Body of pancreas (tissue), 4 donors: ENCODE results near the gene CPT2.

Experiments used
- POLR2A ChIP-seq, 3 donors: fragments of 450-650 bp; IDR thresholded peaks; one replicate each; pipeline ENCODE4 v1.6.1; 2016; ENCODE audit warnings: antibody characterized with exemption in 3 of 3, mild to moderate bottlenecking in 2 of 3
- TF ChIP-seq, protein P1 (sequence below), 7 experiments: fragments of 450-650 bp in 4 of 7; fragments of 200-600 bp in 3 of 7; sonication (generic) in 3 of 7; IDR thresholded peaks; one replicate each; pipeline ENCODE4 v1.5.1; 2016 to 2019; ENCODE audit warnings: antibody characterized with exemption in 7 of 7

DNA sequence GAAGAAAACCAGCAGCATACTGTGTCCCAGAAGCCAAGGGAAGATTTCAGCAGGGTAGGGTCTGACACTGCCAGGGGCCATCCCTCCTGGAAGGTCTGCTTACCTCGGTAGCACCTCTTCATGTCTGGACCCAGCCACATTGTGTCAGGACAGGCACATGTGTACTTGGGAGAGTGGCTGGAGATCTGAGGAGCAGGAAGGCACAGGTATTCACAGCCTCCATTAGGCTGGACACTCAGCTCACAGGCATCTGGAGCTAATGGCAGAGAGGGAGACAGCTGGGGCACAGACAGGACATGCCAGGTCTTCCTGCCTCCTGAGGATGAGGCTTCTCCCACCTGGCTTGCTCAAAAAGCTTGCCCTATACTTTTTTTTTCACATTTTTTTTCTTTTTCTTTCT, 61.6 kb downstream of the CPT2 start:
- TF ChIP-seq, protein P1, sequence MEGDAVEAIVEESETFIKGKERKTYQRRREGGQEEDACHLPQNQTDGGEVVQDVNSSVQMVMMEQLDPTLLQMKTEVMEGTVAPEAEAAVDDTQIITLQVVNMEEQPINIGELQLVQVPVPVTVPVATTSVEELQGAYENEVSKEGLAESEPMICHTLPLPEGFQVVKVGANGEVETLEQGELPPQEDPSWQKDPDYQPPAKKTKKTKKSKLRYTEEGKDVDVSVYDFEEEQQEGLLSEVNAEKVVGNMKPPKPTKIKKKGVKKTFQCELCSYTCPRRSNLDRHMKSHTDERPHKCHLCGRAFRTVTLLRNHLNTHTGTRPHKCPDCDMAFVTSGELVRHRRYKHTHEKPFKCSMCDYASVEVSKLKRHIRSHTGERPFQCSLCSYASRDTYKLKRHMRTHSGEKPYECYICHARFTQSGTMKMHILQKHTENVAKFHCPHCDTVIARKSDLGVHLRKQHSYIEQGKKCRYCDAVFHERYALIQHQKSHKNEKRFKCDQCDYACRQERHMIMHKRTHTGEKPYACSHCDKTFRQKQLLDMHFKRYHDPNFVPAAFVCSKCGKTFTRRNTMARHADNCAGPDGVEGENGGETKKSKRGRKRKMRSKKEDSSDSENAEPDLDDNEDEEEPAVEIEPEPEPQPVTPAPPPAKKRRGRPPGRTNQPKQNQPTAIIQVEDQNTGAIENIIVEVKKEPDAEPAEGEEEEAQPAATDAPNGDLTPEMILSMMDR (IDR thresholded peaks at IDR 0.05), result no peak
- TF ChIP-seq POLR2A (IDR thresholded peaks at IDR 0.05), result no peak
